Mesothelial cell of epicardium (in vitro differentiated cells): ENCODE data around the gene ARHGEF25. TPM values are rescaled to one million over a fixed set of nuclear protein-coding genes. Genes with fewer than 3 reads are reported as not detected.

ENCODE experiments used
- DNase-seq, 2 experiments: peaks; one replicate each; pipeline ENCODE4 v3.0.0; 2021; ENCODE audit warnings: low spot score in 2 of 2; ENCODE audit not compliant: unreplicated experiment in 2 of 2
- H3K27ac Mint-ChIP-seq: 2 replicates; pipeline ENCODE4 v1.8.0; 2021; ENCODE audit warnings: mixed read lengths
- H3K27me3 Mint-ChIP-seq: 2 replicates; pipeline ENCODE4 v1.8.0; 2021; ENCODE audit warnings: low read depth, mixed read lengths
- H3K36me3 Mint-ChIP-seq: 2 replicates; pipeline ENCODE4 v1.8.0; 2021; ENCODE audit warnings: mixed read lengths
- H3K4me1 Mint-ChIP-seq: 2 replicates; pipeline ENCODE4 v1.8.0; 2021; ENCODE audit warnings: mixed read lengths
- H3K4me3 Mint-ChIP-seq: 2 replicates; pipeline ENCODE4 v1.8.0; 2021; ENCODE audit warnings: mild to moderate bottlenecking, moderate library complexity, mixed read lengths
- H3K9me3 Mint-ChIP-seq: 2 replicates; pipeline ENCODE4 v1.8.0; 2021; ENCODE audit warnings: mixed read lengths
- CTCF ChIP-seq: fragments of 200-600 bp; sonication (generic); IDR thresholded peaks from one replicate; pipeline ENCODE4 v1.5.0; 2021; ENCODE audit warnings: antibody characterized with exemption; ENCODE audit not compliant: unreplicated experiment
- total RNA-seq: library from RNA; stranded (reverse); gene quantifications from 3 replicates; pipeline ENCODE4 v1.2.1, GENCODE V29; 2021

The ARHGEF25 gene
- total RNA-seq, 1 donor from 2014 or later, result 65.0 TPM

DNA sequence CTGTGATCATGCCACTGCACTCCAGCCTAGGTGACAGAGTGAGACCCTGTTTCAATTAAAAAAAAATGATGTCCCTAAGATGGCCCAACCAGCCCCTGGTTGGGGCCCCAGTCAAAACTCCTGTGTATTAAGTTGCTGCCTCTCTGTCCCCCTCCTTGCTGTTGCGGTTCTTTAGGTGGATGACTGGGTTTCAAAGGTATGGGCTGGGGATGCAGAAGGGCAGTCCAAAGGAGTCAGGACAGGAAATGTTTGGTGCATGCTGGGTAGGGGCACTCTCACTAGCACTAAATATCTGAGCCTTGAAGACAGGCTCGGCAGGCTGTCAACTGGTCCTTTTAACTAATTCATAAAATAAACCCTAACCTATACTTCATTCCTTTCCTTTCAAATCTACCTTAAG is 32.2 kb upstream of the ARHGEF25 start:
- H3K9me3 Mint-ChIP-seq, result no peaks in the 10 kb centered on the region
- H3K4me3 Mint-ChIP-seq, result no peak overlapping the region
- no peaks in the 10 kb centered on the region for H3K36me3 Mint-ChIP-seq
- H3K4me1 Mint-ChIP-seq, result no peaks in the 10 kb centered on the region
- no peak for DNase-seq
- no peak overlapping the region for H3K27ac Mint-ChIP-seq
- peaks cover 71% of the 10 kb centered on the region for H3K27me3 Mint-ChIP-seq
- no peak for TF ChIP-seq CTCF

DNA sequence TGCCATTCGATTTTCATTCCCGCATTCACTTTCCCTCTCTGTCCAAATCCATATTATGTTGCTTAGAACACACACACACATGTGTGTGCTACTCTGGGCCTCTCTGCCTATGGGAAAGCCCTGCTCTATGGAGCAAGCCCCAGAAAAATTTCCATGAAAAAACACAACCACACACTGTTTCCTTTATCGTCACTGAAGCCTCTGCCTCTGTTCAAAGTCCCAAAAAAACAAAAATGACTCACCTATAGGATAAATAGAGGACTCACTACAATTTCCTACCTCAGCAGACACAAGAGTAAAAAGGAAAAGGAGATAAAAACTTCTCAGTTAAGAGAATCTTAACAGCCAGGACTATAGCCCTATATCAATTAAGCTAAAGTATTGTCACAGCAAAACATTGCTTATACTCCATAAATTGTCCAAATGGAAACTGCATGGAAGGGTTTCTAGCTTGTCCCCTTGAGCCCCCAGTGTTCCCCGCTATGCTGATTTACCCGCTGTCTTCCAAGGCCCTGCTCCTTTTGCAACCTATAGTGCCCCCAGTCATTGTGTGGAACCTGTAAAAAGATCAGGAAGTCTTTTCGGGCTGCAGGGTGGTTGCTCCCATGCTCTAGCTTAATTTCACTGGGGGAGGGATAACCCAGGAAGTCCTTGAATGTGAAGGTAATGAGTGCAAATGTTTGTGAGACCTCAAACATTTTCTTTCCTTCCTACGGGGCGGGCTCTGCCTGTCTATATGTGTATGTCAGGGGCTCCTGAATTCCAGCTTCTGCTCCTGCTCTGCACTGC is 31.4 kb upstream of the ARHGEF25 start:
- no peak for DNase-seq
- Mint-ChIP-seq H3K4me3 (no peak overlapping the region), H3K4me1 (no peaks in the 10 kb centered on the region), H3K36me3 (no peaks in the 10 kb centered on the region), H3K27me3 (peaks cover 69% of the 10 kb centered on the region), H3K27ac (no peak overlapping the region), H3K9me3 (no peaks in the 10 kb centered on the region)
- TF ChIP-seq CTCF, result no peak

DNA sequence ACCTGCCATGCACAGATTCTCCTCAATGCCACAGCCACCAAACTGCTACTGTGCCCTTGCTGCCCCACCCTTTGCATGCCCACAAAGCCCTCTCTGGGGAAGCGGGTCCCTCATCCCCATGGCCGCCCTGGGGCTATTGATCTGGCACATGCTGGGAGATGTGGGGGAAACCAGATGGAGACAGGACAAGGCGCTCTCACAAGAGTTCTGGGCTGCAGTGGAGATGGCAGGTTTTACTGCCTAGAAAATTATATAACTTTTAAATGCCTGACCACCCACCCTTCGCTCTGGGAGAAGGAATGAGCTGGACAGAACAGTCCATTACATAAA is 30.8 kb upstream of the ARHGEF25 start:
- no peak overlapping the region for H3K27ac Mint-ChIP-seq
- peaks cover 64% of the 10 kb centered on the region for H3K27me3 Mint-ChIP-seq
- DNase-seq, result no peak
- no peak for TF ChIP-seq CTCF
- H3K4me1 Mint-ChIP-seq, result no peaks in the 10 kb centered on the region
- H3K36me3 Mint-ChIP-seq, result no peaks in the 10 kb centered on the region
- H3K4me3 Mint-ChIP-seq, result no peak overlapping the region
- no peaks in the 10 kb centered on the region for H3K9me3 Mint-ChIP-seq

GRCh38 chr12:57581802-57582201 is 29.4 kb upstream of the ARHGEF25 start:
- Mint-ChIP-seq H3K27ac (no peak overlapping the region), H3K36me3 (no peaks in the 10 kb centered on the region), H3K4me3 (no peak overlapping the region), H3K4me1 (no peaks in the 10 kb centered on the region), H3K27me3 (peaks cover 51% of the 10 kb centered on the region), H3K9me3 (no peaks in the 10 kb centered on the region)
- no peak for TF ChIP-seq CTCF
- DNase-seq, result no peak

- H3K4me1 Mint-ChIP-seq, result no peaks in the 10 kb centered on the region
- H3K9me3 Mint-ChIP-seq, result no peaks in the 10 kb centered on the region
- DNase-seq, result no peak
- H3K27ac Mint-ChIP-seq, result no peak overlapping the region
- H3K36me3 Mint-ChIP-seq, result no peaks in the 10 kb centered on the region
- H3K27me3 Mint-ChIP-seq, result peaks cover 46% of the 10 kb centered on the region
- H3K4me3 Mint-ChIP-seq, result no peak overlapping the region
- TF ChIP-seq CTCF, result no peak
Measured at GRCh38 chr12:57582440-57582839, 28.8 kb upstream of the ARHGEF25 start.
